Neural cell (in vitro differentiated cells): ENCODE measurements around the gene MAST1.

Source experiments
- EP300 ChIP-seq: fragments of 450-650 bp; conservative IDR thresholded peaks from 2 replicates; pipeline ENCODE4 v1.6.1; 2014; ENCODE audit warnings: antibody characterized with exemption, mild to moderate bottlenecking, moderate library complexity; ENCODE audit not compliant: poor library complexity, severe bottlenecking
- EZH2 ChIP-seq: fragments of 200-600, 300-800 bp; shearing (Covaris generic), sonication (generic); IDR thresholded peaks from 2 replicates; pipeline ENCODE4 v1.6.1; 2014; ENCODE audit warnings: antibody characterized with exemption, low read length, borderline replicate concordance, mild to moderate bottlenecking; ENCODE audit not compliant: insufficient read depth, poor library complexity, severe bottlenecking
- POLR2AphosphoS5 ChIP-seq: IDR thresholded peaks from 2 replicates; pipeline ENCODE4 v1.6.1; 2012
- TAF1 ChIP-seq: IDR thresholded peaks from 2 replicates; pipeline ENCODE4 v1.6.1; 2012; ENCODE audit warnings: low read depth
- TF ChIP-seq, protein P1 (sequence below): fragments of 450-650 bp; IDR thresholded peaks from 2 replicates; pipeline ENCODE4 v1.5.1; 2014; ENCODE audit warnings: antibody characterized with exemption, mild to moderate bottlenecking, moderate library complexity; ENCODE audit not compliant: poor library complexity, severe bottlenecking
- TF ChIP-seq, protein P2 (sequence below): IDR thresholded peaks from 2 replicates; pipeline ENCODE4 v1.6.1; 2012; ENCODE audit warnings: borderline replicate concordance

DNA sequence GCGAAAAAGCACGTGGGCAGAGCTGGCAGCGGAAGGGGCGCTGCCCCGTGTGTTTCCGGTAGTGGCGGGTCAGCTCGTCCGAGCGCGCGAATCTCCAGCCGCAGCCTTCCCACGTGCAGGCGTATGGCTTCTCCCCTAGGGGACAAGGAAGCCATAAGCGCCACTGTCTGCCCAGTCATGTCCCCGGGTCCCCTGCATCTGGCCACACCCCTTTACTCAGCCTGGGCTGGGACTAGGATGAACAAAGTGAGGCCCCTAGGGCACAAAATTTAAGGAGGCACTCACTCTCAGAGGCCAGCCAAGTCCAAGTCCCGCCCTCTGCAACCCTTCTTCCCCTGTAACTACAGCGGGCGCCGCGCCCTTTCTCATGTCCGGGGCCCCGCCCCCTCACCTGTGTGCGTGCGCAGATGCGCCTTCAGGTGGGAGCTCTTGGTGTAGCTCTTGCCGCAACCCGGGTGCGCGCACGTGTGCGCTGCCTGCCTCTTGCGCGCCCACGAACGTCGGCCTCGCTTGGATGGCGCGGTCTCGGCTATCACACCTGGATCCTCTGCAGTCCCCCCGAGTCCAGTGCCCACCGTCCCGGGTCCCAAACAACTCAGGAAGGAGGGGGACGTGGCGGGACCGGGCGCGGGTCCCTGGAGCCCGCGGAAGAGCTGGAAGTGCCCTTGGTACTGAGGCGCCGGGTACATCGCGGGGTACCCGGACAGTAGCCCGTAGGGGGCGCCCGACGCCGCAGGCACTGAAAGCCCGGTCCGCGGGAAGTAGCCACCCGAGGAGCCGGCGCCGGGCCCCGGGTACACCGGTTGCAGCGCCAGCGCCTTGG lies 46.8 kb downstream of the MAST1 start:
- TF ChIP-seq, protein P1, sequence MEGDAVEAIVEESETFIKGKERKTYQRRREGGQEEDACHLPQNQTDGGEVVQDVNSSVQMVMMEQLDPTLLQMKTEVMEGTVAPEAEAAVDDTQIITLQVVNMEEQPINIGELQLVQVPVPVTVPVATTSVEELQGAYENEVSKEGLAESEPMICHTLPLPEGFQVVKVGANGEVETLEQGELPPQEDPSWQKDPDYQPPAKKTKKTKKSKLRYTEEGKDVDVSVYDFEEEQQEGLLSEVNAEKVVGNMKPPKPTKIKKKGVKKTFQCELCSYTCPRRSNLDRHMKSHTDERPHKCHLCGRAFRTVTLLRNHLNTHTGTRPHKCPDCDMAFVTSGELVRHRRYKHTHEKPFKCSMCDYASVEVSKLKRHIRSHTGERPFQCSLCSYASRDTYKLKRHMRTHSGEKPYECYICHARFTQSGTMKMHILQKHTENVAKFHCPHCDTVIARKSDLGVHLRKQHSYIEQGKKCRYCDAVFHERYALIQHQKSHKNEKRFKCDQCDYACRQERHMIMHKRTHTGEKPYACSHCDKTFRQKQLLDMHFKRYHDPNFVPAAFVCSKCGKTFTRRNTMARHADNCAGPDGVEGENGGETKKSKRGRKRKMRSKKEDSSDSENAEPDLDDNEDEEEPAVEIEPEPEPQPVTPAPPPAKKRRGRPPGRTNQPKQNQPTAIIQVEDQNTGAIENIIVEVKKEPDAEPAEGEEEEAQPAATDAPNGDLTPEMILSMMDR, result peak; percentile 63
- TF ChIP-seq POLR2AphosphoS5, result no peak
- TF ChIP-seq, protein P2, sequence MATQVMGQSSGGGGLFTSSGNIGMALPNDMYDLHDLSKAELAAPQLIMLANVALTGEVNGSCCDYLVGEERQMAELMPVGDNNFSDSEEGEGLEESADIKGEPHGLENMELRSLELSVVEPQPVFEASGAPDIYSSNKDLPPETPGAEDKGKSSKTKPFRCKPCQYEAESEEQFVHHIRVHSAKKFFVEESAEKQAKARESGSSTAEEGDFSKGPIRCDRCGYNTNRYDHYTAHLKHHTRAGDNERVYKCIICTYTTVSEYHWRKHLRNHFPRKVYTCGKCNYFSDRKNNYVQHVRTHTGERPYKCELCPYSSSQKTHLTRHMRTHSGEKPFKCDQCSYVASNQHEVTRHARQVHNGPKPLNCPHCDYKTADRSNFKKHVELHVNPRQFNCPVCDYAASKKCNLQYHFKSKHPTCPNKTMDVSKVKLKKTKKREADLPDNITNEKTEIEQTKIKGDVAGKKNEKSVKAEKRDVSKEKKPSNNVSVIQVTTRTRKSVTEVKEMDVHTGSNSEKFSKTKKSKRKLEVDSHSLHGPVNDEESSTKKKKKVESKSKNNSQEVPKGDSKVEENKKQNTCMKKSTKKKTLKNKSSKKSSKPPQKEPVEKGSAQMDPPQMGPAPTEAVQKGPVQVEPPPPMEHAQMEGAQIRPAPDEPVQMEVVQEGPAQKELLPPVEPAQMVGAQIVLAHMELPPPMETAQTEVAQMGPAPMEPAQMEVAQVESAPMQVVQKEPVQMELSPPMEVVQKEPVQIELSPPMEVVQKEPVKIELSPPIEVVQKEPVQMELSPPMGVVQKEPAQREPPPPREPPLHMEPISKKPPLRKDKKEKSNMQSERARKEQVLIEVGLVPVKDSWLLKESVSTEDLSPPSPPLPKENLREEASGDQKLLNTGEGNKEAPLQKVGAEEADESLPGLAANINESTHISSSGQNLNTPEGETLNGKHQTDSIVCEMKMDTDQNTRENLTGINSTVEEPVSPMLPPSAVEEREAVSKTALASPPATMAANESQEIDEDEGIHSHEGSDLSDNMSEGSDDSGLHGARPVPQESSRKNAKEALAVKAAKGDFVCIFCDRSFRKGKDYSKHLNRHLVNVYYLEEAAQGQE, result no peak
- TF ChIP-seq EZH2, result peak; percentile 7
- TF ChIP-seq TAF1, result no peak
- no peak for TF ChIP-seq EP300
